Measurements from ENCODE around the gene SUSD5.

Gene SUSD5

DNA sequence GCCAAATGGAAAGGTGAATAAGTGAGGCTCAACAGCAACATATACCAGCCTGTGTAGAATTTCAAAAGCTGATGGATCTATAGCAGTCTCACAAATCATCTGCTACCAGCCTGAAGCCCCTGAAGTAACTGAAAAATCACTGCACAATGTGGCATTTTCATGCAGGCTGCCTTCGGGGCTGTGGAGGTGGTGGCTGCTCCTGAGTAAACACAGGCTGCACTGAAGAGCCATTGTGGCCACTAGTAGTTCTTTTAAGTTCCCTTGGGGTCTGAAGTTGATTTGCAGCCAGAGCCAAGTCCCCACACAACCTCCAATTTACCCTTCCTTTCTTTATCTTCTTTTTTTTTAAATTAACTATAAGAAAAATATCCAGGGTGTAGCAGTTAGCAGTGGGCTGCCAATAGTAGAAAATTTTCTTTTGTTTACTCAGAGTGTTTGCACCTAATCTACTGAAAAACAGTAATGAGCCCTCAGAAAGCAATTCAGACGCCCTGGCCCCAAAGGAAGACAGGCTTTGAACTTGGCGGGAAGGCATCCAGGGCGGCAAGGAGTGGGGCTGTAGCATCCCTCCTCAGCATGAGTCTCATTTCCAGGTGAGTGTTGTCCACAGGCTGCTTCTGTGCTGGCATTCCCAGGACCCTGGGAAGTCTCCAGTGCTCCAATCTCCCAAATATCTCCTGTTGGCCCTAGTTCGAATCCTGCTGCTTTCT lies 13.3 kb upstream of the SUSD5 start:
- Histone ChIP-seq H3K4me3 (no peak overlapping the region), H3K36me3 (no peaks in the 10 kb centered on the region), H3K9me3 (replicated peaks in 1 of 11) (no peaks in the 10 kb centered on the region), H3K4me1 (no peaks in the 10 kb centered on the region), H3K27me3 (no peaks in the 10 kb centered on the region), H4K20me1 (no peaks in the 10 kb centered on the region), H3K27ac (no peak overlapping the region), H3K9ac (no peak overlapping the region), H3K4me2 (no peak overlapping the region)
- no peak for TF ChIP-seq Cebpa-rat (IDR thresholded peaks at IDR 0.05)

DNA sequence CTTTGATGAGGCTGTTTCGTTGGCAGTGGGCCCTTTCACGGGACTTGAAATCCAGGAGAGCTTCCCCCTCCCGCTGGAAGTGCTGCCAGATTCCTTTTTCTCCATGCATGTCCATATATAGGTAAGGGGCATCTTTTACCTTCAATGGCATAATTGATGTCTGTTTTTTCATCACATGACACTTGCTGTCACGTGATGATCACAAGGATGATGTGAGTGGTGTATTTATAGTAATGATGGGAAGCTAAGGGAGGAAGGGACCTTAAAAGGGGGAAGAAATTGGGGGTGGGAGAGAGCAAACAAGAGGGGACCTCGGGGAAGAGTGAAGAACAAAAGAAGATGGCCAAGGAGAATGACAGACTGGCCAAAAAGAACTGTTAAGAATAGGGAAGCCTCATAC lies 11.3 kb upstream of the SUSD5 start:
- no peaks in the 10 kb centered on the region for H3K27me3 ChIP-seq
- no peaks in the 10 kb centered on the region for H4K20me1 ChIP-seq
- H3K4me3 ChIP-seq = no peak overlapping the region
- H3K27ac ChIP-seq = no peak overlapping the region
- no peak for TF ChIP-seq Cebpa-rat (IDR thresholded peaks at IDR 0.05)
- H3K4me1 ChIP-seq = no peaks in the 10 kb centered on the region
- H3K9me3 ChIP-seq (replicated peaks in 1 of 11) = no peaks in the 10 kb centered on the region
- no peaks in the 10 kb centered on the region for H3K36me3 ChIP-seq
- H3K9ac ChIP-seq = no peak overlapping the region
- no peak overlapping the region for H3K4me2 ChIP-seq

DNA sequence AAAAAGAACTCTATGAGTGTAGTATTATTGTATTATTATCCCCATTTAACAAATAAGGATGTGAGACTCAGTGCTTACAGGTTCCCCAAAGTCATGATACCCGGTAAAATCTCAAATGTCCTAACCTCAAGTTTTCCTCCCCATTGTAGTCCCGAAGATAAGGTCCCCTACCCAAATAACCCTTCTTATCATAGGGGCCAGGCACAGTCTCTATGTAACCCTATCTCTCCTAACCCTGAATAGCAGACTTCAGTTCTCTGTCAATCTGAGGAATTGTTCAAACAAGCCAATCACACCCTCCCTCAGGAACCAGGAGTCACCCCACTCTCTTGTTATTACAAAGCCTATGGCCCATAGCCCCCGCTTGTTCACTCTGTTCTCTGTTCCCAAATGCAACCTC lies 10.5 kb upstream of the SUSD5 start:
- Histone ChIP-seq H3K9me3 (replicated peaks in 1 of 11) (no peaks in the 10 kb centered on the region), H4K20me1 (no peaks in the 10 kb centered on the region), H3K27ac (no peak overlapping the region), H3K4me2 (no peak overlapping the region), H3K4me3 (no peak overlapping the region), H3K27me3 (no peaks in the 10 kb centered on the region), H3K36me3 (no peaks in the 10 kb centered on the region), H3K9ac (no peak overlapping the region), H3K4me1 (no peaks in the 10 kb centered on the region)
- TF ChIP-seq Cebpa-rat (IDR thresholded peaks at IDR 0.05) = no peak

DNA sequence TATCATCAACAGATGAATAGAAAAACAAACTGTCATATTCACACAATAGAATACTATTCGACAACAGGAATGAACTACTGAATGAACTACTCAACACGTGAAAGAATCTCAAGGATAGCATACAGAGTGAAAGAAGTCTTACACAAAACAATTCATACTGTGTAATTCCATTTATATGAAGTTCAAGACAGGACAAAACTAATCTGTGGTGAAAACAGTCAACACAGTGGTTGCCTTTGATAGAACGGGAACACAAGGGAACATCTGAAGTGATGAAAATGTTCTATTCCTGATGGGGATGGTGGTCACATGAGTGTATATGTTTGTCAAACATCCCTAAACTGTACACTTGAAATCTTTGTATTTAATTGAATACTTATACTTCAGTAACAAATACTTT lies 2.6 kb upstream of the SUSD5 start:
- Histone ChIP-seq H3K9ac (no peak overlapping the region), H3K27ac (no peak overlapping the region), H3K4me1 (peaks cover 0 to 3% (median 0%) of the 10 kb centered on the region in 10 experiments; a peak in 1 of 20 replicates), H3K27me3 (peaks cover 18 to 36% (median 31%) of the 10 kb centered on the region in 11 experiments), H3K9me3 (replicated peaks in 1 of 11) (peaks cover 18 to 23% (median 20%) of the 10 kb centered on the region in 11 experiments), H4K20me1 (no peaks in the 10 kb centered on the region), H3K36me3 (no peaks in the 10 kb centered on the region), H3K4me3 (no peak overlapping the region), H3K4me2 (no peak overlapping the region)
- no peak for TF ChIP-seq Cebpa-rat (IDR thresholded peaks at IDR 0.05)

DNA sequence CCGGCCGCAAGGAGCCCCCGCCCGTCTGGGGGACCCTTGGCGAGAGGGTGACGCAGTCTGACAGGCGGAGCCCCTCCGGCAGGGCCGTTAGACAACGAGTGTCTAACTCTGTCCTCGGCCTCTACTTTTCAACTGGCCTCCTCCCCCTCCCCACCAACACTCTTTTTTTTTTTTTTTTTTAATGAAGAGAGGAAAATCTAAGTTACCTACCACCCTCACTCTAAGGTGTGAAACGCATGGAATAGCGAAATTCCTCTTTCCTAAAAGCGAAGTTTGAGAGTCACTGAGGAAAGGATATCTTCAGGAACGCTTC lies 521 bp upstream of the SUSD5 start:
- H3K4me2 ChIP-seq = no peak overlapping the region
- TF ChIP-seq Cebpa-rat (IDR thresholded peaks at IDR 0.05) = no peak
- peaks cover 0 to 3% (median 0%) of the 10 kb centered on the region in 10 experiments; a peak in 1 of 20 replicates for H3K4me1 ChIP-seq
- H3K9me3 ChIP-seq (replicated peaks in 1 of 11) = peaks cover 18 to 23% (median 20%) of the 10 kb centered on the region in 11 experiments
- H3K36me3 ChIP-seq = no peaks in the 10 kb centered on the region
- H3K27me3 ChIP-seq = peaks cover 18 to 36% (median 31%) of the 10 kb centered on the region in 11 experiments
- no peaks in the 10 kb centered on the region for H4K20me1 ChIP-seq
- H3K4me3 ChIP-seq = no peak overlapping the region
- H3K27ac ChIP-seq = no peak overlapping the region
- H3K9ac ChIP-seq = no peak overlapping the region

DNA sequence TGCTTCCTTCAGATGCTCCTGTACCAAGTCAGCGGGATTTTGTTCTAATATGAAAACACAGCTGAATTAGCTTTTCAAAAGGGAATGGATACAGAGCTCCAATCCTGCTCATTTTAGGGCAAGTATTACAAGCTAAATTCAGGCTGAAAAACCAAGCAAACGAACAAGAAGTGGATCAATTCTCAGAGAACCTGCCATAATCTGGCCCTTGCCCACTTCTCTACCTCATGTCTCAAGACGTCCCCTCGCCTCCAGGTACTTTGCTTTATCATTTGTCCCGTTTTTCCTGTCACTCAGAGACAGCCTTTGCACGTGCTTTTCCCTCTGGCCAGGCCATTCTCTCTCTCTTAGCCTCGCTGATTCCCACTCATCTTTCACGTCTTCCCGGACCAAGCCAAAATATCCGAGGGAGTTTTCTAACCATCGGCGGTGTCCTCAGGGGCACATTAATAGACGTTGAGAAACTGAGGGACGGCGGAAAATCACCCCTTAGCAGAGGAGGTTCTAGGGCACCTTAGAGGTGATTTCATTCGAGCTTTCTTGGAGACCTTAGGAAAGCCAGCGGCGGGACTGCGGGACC lies 654 bp downstream of the SUSD5 start:
- H3K27me3 ChIP-seq = peaks cover 18 to 36% (median 31%) of the 10 kb centered on the region in 11 experiments
- no peak overlapping the region for H3K4me3 ChIP-seq
- no peak overlapping the region for H3K4me2 ChIP-seq
- H3K27ac ChIP-seq = no peak overlapping the region
- no peaks in the 10 kb centered on the region for H3K36me3 ChIP-seq
- H3K4me1 ChIP-seq = peaks cover 0 to 3% (median 0%) of the 10 kb centered on the region in 10 experiments; a peak in 1 of 20 replicates
- no peak overlapping the region for H3K9ac ChIP-seq
- peaks cover 18 to 23% (median 20%) of the 10 kb centered on the region in 11 experiments for H3K9me3 ChIP-seq (replicated peaks in 1 of 11)
- no peaks in the 10 kb centered on the region for H4K20me1 ChIP-seq
- no peak for TF ChIP-seq Cebpa-rat (IDR thresholded peaks at IDR 0.05)

DNA sequence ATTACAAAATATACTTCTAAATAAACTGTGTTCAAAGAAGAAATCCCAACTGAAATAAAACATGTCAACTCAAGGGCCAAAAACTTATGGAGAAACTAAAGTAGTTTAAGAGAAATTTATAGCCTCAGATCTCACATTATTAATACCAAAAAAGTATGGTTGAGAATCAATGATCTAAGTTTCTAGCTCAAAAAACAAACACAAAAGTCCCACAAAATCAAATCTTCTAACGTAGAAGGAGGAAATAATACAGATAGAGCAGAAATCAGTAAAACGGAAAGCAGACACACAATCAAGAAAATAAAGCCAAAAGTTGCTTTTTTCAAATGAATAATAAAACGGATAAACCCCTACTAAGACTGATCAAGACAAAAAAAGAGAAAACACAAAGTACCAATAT lies 2.9 kb downstream of the SUSD5 start:
- Histone ChIP-seq H3K9ac (no peak overlapping the region), H3K4me3 (no peak overlapping the region), H3K27ac (no peak overlapping the region), H3K27me3 (peaks cover 18 to 36% (median 31%) of the 10 kb centered on the region in 11 experiments), H3K4me1 (peaks cover 0 to 10% (median 0%) of the 10 kb centered on the region in 10 experiments; a peak in 3 of 20 replicates), H3K4me2 (no peak overlapping the region), H4K20me1 (no peaks in the 10 kb centered on the region), H3K36me3 (no peaks in the 10 kb centered on the region), H3K9me3 (replicated peaks in 1 of 11) (peaks cover 18 to 23% (median 20%) of the 10 kb centered on the region in 11 experiments)
- no peak for TF ChIP-seq Cebpa-rat (IDR thresholded peaks at IDR 0.05)

DNA sequence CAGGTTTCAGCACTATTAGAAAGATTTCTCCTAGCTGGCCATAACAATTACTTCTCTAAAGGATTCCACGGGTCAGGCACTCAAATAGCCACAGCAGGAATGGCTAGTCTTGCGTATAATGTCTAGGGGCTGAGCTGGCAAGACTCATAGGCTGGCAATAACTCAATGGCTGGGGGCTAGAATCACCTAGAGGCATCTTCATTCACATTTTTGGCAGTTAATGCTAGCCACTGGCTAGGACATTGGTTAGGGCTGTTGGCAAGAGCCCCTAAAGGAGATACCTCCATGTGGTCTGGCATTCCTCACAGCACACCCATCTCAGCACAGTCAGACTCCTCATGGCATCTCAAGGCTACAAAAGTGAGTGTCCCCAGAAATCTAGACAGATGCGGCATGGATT lies 6.2 kb downstream of the SUSD5 start:
- H3K4me2 ChIP-seq = no peak overlapping the region
- no peak for TF ChIP-seq Cebpa-rat (IDR thresholded peaks at IDR 0.05)
- H3K27ac ChIP-seq = no peak overlapping the region

DNA sequence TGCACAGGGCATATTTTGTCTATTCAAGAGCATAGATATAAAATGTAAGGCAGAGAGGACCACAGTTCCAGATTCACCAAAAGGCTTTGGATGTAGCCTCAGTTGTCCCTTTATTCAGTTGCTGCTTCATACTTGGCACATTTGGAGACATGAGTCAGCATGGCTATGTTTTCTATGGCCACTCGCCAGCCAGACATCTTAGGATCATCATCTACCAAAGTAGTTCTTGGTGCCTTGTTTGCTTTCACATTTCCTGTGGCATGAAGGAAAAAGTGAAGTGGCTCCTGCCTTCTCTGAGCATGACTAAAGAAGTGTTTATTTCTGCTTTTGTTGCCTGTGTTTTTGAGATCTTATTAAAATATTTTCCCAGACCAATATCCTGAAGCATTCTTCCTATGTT lies 7.2 kb downstream of the SUSD5 start:
- H3K4me2 ChIP-seq = peak overlapping the region in 2 of 11 experiments; percentile 6 to 44; a peak in 4 of 22 replicates

More for the DNA sequence above, 6.2 kb downstream of the SUSD5 start:
- Histone ChIP-seq H3K27me3 (peaks cover under 1 to 12% (median 9%) of the 10 kb centered on the region in 11 experiments; a peak in 21 of 22 replicates), H3K4me3 (no peak overlapping the region), H3K9ac (no peak overlapping the region), H4K20me1 (no peaks in the 10 kb centered on the region), H3K36me3 (no peaks in the 10 kb centered on the region), H3K9me3 (replicated peaks in 1 of 11) (peaks cover 19 to 21% (median 20%) of the 10 kb centered on the region in 11 experiments; a peak in 21 of 22 replicates), H3K4me1 (peaks cover 0 to 10% (median 0%) of the 10 kb centered on the region in 10 experiments; a peak in 2 of 20 replicates)

More for the DNA sequence above, 7.2 kb downstream of the SUSD5 start:
- H3K9ac ChIP-seq = no peak overlapping the region
- TF ChIP-seq Cebpa-rat (IDR thresholded peaks at IDR 0.05) = no peak
- H3K4me3 ChIP-seq = no peak overlapping the region
- H3K27ac ChIP-seq = no peak overlapping the region
- H4K20me1 ChIP-seq = no peaks in the 10 kb centered on the region
- peaks cover 0 to 10% (median 0%) of the 10 kb centered on the region in 10 experiments; a peak in 2 of 20 replicates for H3K4me1 ChIP-seq
- H3K27me3 ChIP-seq = peaks cover 0 to 2% (median 0%) of the 10 kb centered on the region in 11 experiments; a peak in 5 of 22 replicates
- no peaks in the 10 kb centered on the region for H3K36me3 ChIP-seq
- peaks cover 19 to 21% (median 20%) of the 10 kb centered on the region in 11 experiments; a peak in 21 of 22 replicates for H3K9me3 ChIP-seq (replicated peaks in 1 of 11)
